GM18867 (cell line): ENCODE measurements around the gene TBC1D30.

Experiments used
- ATAC-seq: cut with Tn5 transposase; IDR thresholded peaks from one replicate; pipeline ENCODE4 v1.9.1; 2021; ENCODE audit warnings: mild to moderate bottlenecking, moderate library complexity; ENCODE audit not compliant: unreplicated experiment

TBC1D30 gene

GRCh38 chr12:64802180-64802775, 22.2 kb upstream of the TBC1D30 start:
- ATAC-seq = peak; percentile 76

- ATAC-seq = no peak
Measured at GRCh38 chr12:64806173-64806572, 18.3 kb upstream of the TBC1D30 start.

DNA sequence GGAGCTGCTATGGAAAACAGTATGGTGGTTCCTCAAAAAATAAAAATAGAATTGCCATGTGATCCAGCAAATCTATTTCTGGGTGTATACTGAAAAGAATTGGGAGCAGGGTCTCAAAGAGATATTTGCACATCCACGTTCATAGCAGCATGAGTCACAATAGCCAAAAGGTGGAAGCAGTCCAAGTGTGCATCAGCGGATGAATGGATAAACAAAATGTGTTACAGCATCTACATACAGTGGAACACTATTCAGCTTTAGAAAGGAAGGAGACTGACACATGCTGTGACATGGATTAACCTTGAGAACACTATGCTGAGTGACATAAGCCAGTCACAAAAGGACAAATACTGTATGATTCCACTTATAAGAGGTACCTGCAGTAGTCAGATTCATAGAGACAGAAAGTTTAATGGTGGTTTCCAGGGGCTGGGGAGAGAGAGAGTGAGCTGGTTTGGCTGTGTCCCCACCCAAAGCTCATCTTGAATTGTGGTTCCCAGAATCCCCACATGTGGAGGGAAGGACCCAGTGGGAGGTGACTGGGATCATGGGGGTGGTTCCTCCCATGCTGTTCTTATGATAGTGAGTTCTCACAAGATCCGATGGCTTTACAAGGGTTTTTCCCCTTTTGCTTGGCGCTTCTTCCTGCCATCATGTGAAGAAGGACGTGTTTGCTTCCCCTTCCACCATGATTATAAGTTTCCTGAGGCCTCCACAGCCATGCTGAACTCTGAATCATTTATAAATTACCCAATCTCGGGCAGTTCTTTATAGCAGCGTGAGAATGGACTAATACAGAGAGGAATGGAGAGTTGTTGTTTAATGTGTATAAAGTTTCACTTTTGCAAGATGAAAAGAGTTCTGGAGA, 17.6 kb upstream of the TBC1D30 start:
- ATAC-seq = no peak

GRCh38 chr12:64808110-64808509, 16.3 kb upstream of the TBC1D30 start:
- peak; percentile 33 for ATAC-seq

GRCh38 chr12:64810831-64811230, 13.6 kb upstream of the TBC1D30 start:
- ATAC-seq = no peak

DNA sequence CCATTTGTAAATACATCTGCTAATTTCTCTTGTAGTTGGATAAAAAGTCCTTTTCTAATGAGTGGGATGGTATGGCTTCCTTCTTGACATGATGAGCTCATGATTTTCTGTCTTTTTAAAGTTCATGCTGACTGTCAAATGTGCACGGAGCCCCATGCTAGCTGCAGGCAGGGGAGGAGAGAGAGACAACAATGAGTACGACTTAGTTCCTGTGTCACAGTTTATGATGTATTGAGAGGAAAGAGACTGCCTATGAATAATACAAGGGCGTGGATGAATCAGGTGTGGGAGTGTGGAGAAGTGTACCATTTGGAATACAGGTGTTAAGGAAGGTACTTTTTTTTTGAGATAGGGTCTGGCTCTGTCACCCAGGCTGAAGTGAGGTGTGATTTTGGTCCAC, 10.7 kb upstream of the TBC1D30 start:
- ATAC-seq = no peak

GRCh38 chr12:64814432-64814831, 10.0 kb upstream of the TBC1D30 start:
- ATAC-seq = no peak

DNA sequence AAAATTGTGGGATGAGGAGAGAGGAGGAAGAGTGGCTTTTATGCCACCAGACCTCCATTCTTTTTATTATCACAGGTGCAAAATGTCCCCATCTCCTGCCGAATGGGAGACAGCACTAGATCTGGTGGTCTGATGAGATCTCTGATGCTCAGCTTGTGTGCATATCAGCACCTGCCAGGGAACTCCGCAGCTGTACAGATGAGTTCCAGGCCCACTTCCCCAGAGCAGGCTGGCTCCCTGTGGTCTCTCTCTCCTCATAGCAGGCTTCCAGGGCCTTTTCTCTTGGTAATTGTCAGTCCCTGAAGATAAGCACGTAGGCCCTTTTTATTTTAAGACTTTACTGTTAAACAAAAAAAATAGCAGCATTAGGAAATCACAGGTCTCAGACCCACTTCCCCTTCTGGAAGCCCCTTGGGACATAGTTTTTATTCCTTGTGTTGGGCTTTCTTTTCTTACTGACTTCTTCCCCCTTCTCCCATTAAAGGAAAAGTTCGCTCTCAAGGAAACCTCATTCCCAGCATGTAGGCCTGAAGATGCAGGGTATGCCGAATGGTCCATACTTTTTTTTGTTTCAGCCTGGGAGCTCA, 4.5 kb upstream of the TBC1D30 start:
- no peak for ATAC-seq

DNA sequence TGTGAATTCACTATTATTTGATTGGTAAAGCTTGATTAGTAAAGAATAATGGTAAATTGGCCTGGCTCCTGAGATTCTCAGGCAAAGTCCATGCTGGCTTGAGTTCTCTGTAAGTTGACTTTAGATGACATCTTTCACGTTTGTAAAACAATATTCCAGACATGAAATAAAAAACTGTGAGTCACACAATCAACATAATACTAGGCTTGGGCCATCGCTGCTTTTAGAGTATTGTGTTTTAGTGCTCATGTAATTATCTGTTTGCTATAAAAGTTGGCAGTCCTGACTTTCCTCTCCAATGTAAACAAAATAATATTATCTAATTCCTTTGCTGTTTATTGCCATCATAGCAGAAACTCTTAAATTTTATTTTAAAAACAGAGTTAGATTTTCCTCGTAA, 3.9 kb upstream of the TBC1D30 start:
- no peak for ATAC-seq

- ATAC-seq = no peak
Measured at GRCh38 chr12:64821116-64821630, 3.3 kb upstream of the TBC1D30 start.

- no peak for ATAC-seq
Measured at GRCh38 chr12:64824130-64824499, 332 bp upstream of the TBC1D30 start.

DNA sequence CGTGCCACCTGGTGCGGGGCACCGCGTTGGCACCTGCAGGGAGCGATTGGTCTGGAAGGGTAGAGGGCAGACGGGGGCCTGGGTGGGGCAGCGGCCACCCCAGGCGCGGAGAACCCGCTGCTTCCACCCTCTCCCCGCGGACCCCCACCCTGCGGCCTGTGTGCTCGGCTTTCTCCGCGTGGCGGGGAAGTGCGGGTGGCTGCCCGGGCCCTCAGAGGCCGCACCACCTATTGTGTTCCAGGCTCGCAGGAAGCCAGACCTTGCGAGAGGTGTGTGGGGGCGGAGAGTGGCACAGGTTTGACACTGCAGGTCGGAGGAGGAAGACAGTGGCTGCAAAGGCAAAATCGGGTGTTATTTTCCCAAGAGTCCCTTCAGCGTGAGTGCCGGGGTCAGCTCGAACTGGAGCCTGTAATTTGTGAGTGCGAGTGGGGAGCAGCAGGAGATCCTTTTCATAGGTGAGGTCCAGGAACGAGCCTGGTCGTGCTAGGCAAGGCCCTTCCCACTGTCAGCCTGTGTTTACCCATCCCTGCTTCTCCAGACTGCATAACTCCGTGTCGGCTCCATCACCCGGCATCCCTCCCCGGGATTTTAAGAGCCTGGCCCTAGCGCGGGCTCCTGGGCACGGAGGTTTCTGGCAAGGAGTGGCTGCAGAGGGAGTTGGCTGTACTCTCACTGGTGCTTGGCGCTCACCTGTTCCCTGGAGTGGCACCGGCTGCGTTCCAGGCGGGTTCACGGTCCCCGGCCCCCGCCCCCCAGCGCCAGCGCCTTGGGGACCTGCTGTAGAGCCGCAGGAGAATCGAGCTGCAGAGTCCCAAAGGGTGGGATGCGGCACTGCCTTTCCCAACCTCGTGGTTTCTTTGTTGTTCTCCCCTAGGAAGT, 935 bp downstream of the TBC1D30 start:
- ATAC-seq = peak; percentile 12

DNA sequence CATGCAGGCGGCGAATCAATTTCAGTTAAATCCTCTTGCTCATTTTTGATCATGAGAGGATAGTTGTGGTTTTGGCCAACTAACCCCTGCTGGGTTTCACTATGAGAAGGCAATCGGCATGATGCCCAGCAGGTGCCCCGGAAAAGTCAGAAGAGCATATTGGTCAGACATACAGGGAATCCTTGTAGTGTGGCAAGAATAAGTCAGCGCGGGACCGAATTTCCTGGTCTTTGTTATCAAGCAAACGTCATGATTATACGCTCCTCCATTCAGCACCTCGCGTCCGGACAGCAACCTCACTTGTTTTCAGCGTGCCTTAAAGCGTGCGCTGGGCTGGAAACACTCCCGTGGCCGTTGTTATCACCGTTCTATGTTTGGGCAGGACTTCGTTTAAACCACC, 1.8 kb downstream of the TBC1D30 start:
- ATAC-seq = peak; percentile 54

DNA sequence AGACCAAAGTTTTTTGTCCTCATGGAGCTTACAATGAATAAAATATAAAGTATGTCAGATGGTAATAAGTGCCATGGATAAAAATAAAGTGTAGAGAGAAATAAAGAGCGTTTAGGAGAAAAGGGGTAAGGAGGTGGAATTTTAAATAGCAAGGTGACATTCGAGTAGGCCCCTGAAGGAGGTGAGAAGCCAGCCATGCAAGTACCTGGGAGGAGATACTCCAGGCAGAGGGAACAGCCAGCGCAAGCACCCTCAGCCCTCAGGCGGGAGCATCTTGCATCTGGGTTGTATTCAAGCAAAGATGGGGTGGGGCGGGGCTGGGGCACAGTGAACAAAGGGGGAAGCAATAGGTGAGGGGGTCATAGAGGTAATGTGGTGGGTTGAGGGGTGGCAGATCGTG, 4.3 kb downstream of the TBC1D30 start:
- ATAC-seq = no peak

GRCh38 chr12:64833928-64834327, 9.5 kb downstream of the TBC1D30 start:
- ATAC-seq = no peak

DNA sequence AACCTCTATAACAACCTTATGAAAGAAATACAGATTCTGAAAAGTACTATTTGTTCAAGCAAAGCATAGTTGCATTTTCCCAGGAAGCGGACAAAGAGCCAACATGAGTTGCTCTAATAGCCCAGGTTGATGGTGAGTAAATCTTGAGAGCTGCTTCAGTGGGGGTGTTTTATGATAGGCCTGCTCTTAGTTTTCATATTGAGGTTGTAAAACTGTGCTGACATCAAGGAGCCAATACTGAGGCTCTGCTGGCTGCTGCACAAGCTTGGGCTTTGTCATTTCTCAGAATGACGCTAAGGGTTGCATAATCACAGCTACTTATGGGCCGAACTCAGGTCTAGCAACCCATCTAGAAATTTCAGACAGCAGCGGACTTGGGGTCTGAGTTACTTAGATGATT, 11.5 kb downstream of the TBC1D30 start:
- no peak for ATAC-seq

- ATAC-seq = no peak
Measured at GRCh38 chr12:64836856-64837255, 12.4 kb downstream of the TBC1D30 start.

DNA sequence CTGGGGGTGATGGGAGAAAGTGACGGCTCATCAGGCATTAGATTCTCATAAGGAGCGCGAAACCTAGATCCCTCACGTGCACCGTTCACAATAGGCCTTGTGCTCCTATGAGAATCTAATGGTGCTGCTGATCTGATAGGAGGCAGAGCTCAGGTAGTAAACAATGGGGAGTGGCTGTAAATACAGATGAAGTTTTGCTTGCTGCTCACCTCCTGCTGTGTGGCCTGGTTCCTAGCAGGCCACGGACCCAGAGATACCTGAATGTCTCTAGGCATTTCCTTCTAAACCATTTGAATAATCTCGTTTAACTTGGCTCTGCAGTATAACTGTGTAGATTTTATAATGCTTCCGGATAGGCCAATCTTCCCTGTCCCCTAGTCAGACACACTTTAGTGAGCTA, 13.0 kb downstream of the TBC1D30 start:
- no peak for ATAC-seq

DNA sequence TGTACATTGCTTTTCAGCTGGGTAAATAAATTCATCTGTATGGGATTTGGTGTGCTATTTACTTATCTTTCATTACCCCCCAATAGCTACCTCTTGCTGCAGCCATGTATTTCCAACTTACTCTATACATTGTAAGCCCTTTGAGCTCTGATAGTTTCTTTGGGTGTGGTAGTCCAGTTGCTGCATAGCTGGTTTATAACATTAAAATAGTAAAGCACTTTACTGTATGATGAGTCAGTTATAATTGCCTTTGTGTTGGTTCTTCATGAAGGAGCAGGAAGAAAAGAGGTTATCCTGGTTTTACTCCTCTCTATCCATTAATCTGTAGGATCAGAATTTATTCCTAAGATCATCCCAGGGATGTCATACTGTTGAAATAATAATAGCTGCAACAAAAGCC, 15.7 kb downstream of the TBC1D30 start:
- ATAC-seq = no peak

DNA sequence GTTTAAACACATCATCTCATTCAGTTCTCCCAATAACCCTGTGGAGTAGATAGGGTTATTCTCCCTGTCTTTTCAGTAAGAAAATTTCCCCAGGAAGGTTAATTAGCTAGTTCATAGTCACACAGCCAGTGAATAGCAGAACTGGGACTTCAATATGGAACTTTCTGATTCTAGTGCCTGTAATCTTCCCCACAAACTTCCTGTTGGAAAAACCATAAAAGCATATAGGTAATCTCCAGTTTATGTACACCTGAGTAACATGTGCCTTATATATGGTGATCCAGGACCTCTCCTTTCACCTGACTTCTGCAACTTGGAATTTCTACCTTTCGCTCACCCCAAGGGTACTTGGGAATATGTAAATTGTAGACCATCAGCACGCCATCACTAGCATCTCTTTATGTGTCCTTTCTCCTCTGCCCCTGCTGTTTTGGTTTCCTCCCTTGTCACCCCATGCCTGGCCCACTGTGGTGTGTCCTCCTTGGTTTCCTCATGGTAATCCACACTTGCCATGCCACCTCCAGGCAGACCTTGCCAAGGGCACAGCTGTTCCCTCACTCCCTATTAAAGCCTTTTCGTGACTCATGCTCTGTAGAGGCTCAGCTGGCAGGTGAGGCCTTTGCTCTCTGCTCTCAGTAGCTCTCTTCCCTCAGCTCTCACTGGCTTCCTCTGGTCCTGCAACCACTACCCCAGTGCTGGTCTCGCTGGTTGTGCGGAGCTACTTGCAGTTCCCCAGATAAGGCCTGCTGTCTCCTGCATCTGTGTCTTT, 16.7 kb downstream of the TBC1D30 start:
- ATAC-seq = no peak
